ENCODE measurements around the gene FAM117A. TPM values are rescaled to one million over a fixed set of nuclear protein-coding genes. Genes with fewer than 3 reads are reported as not detected.

The FAM117A gene
- total RNA-seq, 1 donor from 2014 or later = 3.3 TPM

DNA sequence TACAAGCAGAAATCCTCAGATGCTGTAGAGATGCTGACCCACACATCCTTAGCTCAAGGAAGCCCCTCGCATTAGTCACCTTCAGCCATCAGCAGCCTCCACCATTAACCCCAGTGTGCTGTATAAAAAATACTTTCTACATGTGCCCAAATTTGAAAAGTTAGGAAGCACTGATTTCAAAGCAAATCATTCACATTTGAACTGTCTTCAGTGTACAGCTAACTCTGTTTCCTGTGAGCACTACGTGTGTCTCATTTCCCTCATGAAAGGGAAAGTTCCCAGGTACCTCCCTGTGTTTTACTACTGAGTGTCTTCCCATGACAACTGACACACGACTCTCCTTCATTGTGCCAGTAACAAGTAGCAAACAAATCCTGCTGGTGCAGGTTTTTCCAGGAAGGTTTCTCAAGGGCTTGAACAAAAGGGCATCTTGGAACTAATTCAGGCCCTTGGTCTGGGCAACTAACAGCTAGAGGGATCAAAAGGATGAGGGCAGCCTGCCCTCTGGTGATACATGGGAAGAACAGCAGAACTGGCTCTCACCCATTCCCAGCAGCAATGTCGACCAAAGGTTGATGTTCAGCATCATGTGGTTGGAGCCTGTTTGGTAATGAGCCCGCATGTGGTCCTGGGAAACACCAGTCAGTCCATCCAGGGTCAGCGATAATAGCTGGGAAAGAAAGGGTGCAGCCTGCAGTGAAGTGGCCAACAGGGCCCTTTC is 60.2 kb downstream of the FAM117A start:
- H3K27me3 Mint-ChIP-seq (ENCODE audit: low read depth) = no peaks in the 10 kb centered on the region
- DNase-seq (ENCODE audit: low spot score) = no peak
- peaks cover 25% of the 10 kb centered on the region for H3K4me1 Mint-ChIP-seq (ENCODE audit: low read depth)
- TF ChIP-seq, protein P1, sequence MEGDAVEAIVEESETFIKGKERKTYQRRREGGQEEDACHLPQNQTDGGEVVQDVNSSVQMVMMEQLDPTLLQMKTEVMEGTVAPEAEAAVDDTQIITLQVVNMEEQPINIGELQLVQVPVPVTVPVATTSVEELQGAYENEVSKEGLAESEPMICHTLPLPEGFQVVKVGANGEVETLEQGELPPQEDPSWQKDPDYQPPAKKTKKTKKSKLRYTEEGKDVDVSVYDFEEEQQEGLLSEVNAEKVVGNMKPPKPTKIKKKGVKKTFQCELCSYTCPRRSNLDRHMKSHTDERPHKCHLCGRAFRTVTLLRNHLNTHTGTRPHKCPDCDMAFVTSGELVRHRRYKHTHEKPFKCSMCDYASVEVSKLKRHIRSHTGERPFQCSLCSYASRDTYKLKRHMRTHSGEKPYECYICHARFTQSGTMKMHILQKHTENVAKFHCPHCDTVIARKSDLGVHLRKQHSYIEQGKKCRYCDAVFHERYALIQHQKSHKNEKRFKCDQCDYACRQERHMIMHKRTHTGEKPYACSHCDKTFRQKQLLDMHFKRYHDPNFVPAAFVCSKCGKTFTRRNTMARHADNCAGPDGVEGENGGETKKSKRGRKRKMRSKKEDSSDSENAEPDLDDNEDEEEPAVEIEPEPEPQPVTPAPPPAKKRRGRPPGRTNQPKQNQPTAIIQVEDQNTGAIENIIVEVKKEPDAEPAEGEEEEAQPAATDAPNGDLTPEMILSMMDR (IDR thresholded peaks at IDR 0.05) = peak; percentile 75
- H3K9me3 Mint-ChIP-seq (ENCODE audit: low read depth) = no peaks in the 10 kb centered on the region
- H3K4me3 Mint-ChIP-seq (ENCODE audit: unreplicated experiment) = no peak overlapping the region
- peaks cover 38% of the 10 kb centered on the region for H3K36me3 Mint-ChIP-seq (ENCODE audit: low read depth)
- H3K27ac Mint-ChIP-seq (ENCODE audit: unreplicated experiment) = no peak overlapping the region

DNA sequence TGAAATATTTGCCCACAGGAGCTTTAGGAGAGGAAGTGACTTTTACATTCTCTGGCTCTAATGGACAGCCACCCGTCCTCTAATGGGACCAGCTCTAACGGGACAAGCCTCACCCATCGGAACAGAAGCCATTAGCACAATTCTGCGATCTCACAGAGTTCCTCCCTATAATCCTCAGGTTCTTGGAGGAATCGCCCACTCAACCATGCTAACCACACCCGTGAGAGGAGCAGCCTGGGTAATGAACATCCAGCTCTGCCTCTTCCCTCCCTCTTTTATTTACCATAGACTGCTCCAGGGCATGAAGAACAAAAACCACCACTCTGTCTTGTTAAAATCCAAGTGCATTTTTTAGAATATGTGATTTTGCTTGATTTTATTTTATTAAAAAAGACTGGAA is 63.0 kb downstream of the FAM117A start:
- DNase-seq (ENCODE audit: low spot score) = peak; percentile 2
- H3K27ac Mint-ChIP-seq (ENCODE audit: unreplicated experiment) = no peak overlapping the region
- no peaks in the 10 kb centered on the region for H3K9me3 Mint-ChIP-seq (ENCODE audit: low read depth)
- TF ChIP-seq, protein P1 (IDR thresholded peaks at IDR 0.05) = no peak
- H3K27me3 Mint-ChIP-seq (ENCODE audit: low read depth) = no peaks in the 10 kb centered on the region
- no peak overlapping the region for H3K4me3 Mint-ChIP-seq (ENCODE audit: unreplicated experiment)
- H3K4me1 Mint-ChIP-seq (ENCODE audit: low read depth) = peaks cover 6% of the 10 kb centered on the region
- H3K36me3 Mint-ChIP-seq (ENCODE audit: low read depth) = peaks cover 38% of the 10 kb centered on the region

DNA sequence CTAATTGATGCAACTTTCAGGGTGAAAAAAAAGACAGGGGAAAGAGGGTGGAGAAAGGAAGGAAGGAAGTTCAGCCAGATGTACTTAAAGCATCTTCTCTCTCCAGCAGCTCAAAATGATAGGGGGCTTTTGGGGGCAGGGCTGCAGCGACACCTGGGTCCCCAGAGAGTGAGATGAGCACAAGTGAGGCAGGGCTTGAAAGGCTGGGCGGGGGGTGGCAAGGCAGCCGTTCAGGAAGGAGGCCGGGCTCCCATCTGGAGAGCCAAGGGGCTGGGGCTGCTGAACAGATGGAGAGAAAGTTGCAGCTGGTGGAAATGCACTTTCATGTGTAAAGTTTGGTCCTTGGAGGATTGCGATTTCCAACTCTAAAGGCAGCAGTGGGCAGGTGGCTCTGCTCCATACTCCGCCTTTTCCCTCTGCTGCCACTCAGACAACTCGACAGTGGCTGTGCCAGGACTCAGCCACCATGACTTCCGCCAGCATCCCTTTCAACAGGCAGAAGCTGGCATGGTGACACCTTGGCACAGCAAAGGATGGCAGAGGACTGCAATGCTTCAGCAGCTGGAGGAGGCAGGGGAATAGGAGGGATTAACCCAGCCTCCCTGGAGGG is 63.9 kb downstream of the FAM117A start:
- H3K27ac Mint-ChIP-seq (ENCODE audit: unreplicated experiment) = no peak overlapping the region
- no peaks in the 10 kb centered on the region for H3K27me3 Mint-ChIP-seq (ENCODE audit: low read depth)
- TF ChIP-seq, protein P1 (IDR thresholded peaks at IDR 0.05) = no peak
- peaks cover 3% of the 10 kb centered on the region for H3K4me1 Mint-ChIP-seq (ENCODE audit: low read depth)
- H3K9me3 Mint-ChIP-seq (ENCODE audit: low read depth) = no peaks in the 10 kb centered on the region
- DNase-seq (ENCODE audit: low spot score) = peak; percentile 73
- peaks cover 33% of the 10 kb centered on the region for H3K36me3 Mint-ChIP-seq (ENCODE audit: low read depth)
- H3K4me3 Mint-ChIP-seq (ENCODE audit: unreplicated experiment) = no peak overlapping the region

DNA sequence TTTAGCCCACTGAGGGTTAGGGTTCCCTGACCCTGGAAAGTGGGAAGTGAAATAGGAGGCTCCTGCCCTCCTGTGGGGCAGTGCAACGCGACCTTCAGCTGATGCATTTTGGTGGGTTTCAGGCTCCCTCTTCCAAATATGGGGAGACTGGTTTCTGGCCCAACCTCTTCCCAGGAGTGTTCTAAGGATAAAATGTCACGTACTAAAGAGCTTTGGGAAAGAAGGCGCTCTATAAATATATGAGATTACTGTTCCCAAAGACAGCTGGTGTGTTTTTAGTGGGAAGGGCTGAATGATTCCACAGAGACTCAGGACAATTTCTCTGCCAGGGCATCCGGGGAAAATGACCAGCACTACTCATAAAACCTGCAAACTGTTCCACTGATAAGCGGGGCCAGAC is 65.9 kb downstream of the FAM117A start:
- TF ChIP-seq, protein P1 (IDR thresholded peaks at IDR 0.05) = no peak
- no peaks in the 10 kb centered on the region for H3K27me3 Mint-ChIP-seq (ENCODE audit: low read depth)
- no peaks in the 10 kb centered on the region for H3K9me3 Mint-ChIP-seq (ENCODE audit: low read depth)
- H3K36me3 Mint-ChIP-seq (ENCODE audit: low read depth) = peaks cover 22% of the 10 kb centered on the region
- no peak overlapping the region for H3K4me3 Mint-ChIP-seq (ENCODE audit: unreplicated experiment)
- no peak for DNase-seq (ENCODE audit: low spot score)
- peaks cover 5% of the 10 kb centered on the region for H3K4me1 Mint-ChIP-seq (ENCODE audit: low read depth)
- no peak overlapping the region for H3K27ac Mint-ChIP-seq (ENCODE audit: unreplicated experiment)

DNA sequence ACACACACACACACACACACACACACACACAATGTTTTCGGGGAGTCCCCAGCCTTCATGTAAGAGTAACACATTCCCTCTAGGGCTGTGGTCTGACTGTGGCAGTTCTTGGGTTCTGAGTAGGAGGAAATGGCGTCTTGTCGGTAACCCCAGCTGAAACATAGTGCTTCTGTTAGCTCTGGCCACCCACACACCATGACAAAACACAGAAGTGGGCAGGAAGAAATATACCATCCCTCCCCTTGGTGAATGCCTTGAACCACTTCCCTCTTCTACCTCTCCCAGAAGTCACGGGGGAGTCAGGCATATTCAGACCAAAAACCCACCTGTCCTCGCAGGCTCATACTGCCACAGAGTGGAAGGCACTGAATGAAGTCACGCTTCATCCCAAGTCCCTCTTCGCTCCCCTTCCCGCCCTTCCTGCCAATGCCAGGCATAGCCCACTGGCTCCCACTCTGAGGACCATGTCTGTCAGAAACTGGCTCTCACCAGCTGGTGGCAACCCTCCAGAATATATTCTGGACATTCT is 67.6 kb downstream of the FAM117A start:
- Mint-ChIP-seq H3K4me1 (ENCODE audit: low read depth) (peaks cover 17% of the 10 kb centered on the region), H3K9me3 (ENCODE audit: low read depth) (no peaks in the 10 kb centered on the region), H3K4me3 (ENCODE audit: unreplicated experiment) (no peak overlapping the region), H3K27ac (ENCODE audit: unreplicated experiment) (no peak overlapping the region), H3K36me3 (ENCODE audit: low read depth) (peaks cover 15% of the 10 kb centered on the region), H3K27me3 (ENCODE audit: low read depth) (no peaks in the 10 kb centered on the region)
- TF ChIP-seq, protein P1 (IDR thresholded peaks at IDR 0.05) = no peak
- no peak for DNase-seq (ENCODE audit: low spot score)

Data from chondrocyte (in vitro differentiated cells).